DND-41 (cell line): Measurements from ENCODE around the gene TLCD3B.

Source experiments
- CTCF ChIP-seq: IDR thresholded peaks from 2 replicates; pipeline ENCODE4 v1.5.1; 2012; ENCODE audit warnings: borderline replicate concordance, low read length, moderate library complexity, mild to moderate bottlenecking; ENCODE audit not compliant: poor library complexity, severe bottlenecking; ENCODE audit errors: extremely low read depth
- EZH2 ChIP-seq: IDR thresholded peaks from 3 replicates; pipeline ENCODE4 v1.6.1; 2012; ENCODE audit warnings: borderline replicate concordance, low read depth, mild to moderate bottlenecking, moderate library complexity, low read length, inconsistent platforms; ENCODE audit not compliant: severe bottlenecking

GRCh38 chr16:30046178-30046577 lies 15.1 kb upstream of the TLCD3B start:
- TF ChIP-seq CTCF = no peak
- TF ChIP-seq EZH2 = no peak
